Neural cell (in vitro differentiated cells): ENCODE results near the gene GLB1L2. TPM values are rescaled to one million over a fixed set of nuclear protein-coding genes. Genes with fewer than 3 reads are reported as not detected.

Experiments
- H2AFZ ChIP-seq: fragments of 200-600, 300-800 bp; sonication (generic), shearing (Covaris generic); 2 replicates; pipeline ENCODE4 v1.6.0; 2014; ENCODE audit warnings: low read depth, mild to moderate bottlenecking, antibody characterized with exemption, low read length, moderate library complexity
- H3F3A ChIP-seq: fragments of 200-600 bp; shearing (Covaris generic); 2 replicates; pipeline ENCODE4 v1.6.1; 2016; ENCODE audit warnings: mild to moderate bottlenecking, moderate library complexity, mixed read lengths, antibody characterized with exemption, low read length; ENCODE audit not compliant: insufficient read depth, poor library complexity, severe bottlenecking
- H3K27ac ChIP-seq: fragments of 200-600, 300-800 bp; sonication (generic), shearing (Covaris generic); 2 replicates; pipeline ENCODE4 v1.5.1; 2014; ENCODE audit warnings: mild to moderate bottlenecking, low read length, moderate library complexity
- H3K27me3 ChIP-seq: fragments of 300-800, 200-600 bp; sonication (generic), shearing (Covaris generic); 2 replicates; pipeline ENCODE4 v1.6.0; 2014; ENCODE audit warnings: mild to moderate bottlenecking, low read depth, low read length, moderate library complexity; ENCODE audit not compliant: insufficient read depth
- H3K36me3 ChIP-seq: fragments of 300-800, 200-600 bp; sonication (generic), shearing (Covaris generic); 2 replicates; pipeline ENCODE4 v1.5.1; 2014; ENCODE audit warnings: mild to moderate bottlenecking, antibody characterized with exemption, low read length, moderate library complexity; ENCODE audit not compliant: insufficient read depth
- H3K4me2 ChIP-seq: fragments of 300-800, 200-600 bp; sonication (generic), shearing (Covaris generic); 2 replicates; pipeline ENCODE4 v1.6.0; 2014; ENCODE audit warnings: mild to moderate bottlenecking, low read length
- H3K4me3 ChIP-seq: fragments of 300-800, 200-600 bp; sonication (generic), shearing (Covaris generic); 2 replicates; pipeline ENCODE4 v1.5.1; 2014; ENCODE audit warnings: mild to moderate bottlenecking, low read length, moderate library complexity
- H3K79me2 ChIP-seq: fragments of 200-600 bp; shearing (Covaris generic); replicated peaks from 2 replicates; pipeline ENCODE4 v1.6.0; 2014; ENCODE audit warnings: mild to moderate bottlenecking, low read length, moderate library complexity; ENCODE audit not compliant: insufficient read depth
- H3K9ac ChIP-seq: fragments of 300-800, 200-600 bp; sonication (generic), shearing (Covaris generic); 2 replicates; pipeline ENCODE4 v1.6.1; 2016; ENCODE audit warnings: mild to moderate bottlenecking, low read length, mixed read lengths
- H3K9me2 ChIP-seq: fragments of 200-600 bp; shearing (Covaris generic); 2 replicates; pipeline ENCODE4 v1.6.1; 2016; ENCODE audit warnings: mild to moderate bottlenecking, low read length, mixed read lengths; ENCODE audit not compliant: insufficient read depth
- H3K9me3 ChIP-seq: fragments of 200-600, 300-800 bp; sonication (generic), shearing (Covaris generic); 2 replicates; pipeline ENCODE4 v1.6.1; 2016; ENCODE audit warnings: mild to moderate bottlenecking, mixed run types, low read length, moderate library complexity, mixed read lengths
- H4K20me1 ChIP-seq: fragments of 200-600 bp; shearing (Covaris generic); 2 replicates; pipeline ENCODE4 v1.6.1; 2016; ENCODE audit warnings: mild to moderate bottlenecking, mixed run types; ENCODE audit not compliant: insufficient read depth
- CTCF ChIP-seq: fragments of 450-650 bp; IDR thresholded peaks from 2 replicates; pipeline ENCODE4 v1.5.1; 2014; ENCODE audit warnings: antibody characterized with exemption, mild to moderate bottlenecking, moderate library complexity; ENCODE audit not compliant: poor library complexity, severe bottlenecking
- EP300 ChIP-seq: fragments of 450-650 bp; conservative IDR thresholded peaks from 2 replicates; pipeline ENCODE4 v1.6.1; 2014; ENCODE audit warnings: antibody characterized with exemption, mild to moderate bottlenecking, moderate library complexity; ENCODE audit not compliant: poor library complexity, severe bottlenecking
- EZH2 ChIP-seq: fragments of 200-600, 300-800 bp; shearing (Covaris generic), sonication (generic); IDR thresholded peaks from 2 replicates; pipeline ENCODE4 v1.6.1; 2014; ENCODE audit warnings: antibody characterized with exemption, low read length, borderline replicate concordance, mild to moderate bottlenecking; ENCODE audit not compliant: insufficient read depth, poor library complexity, severe bottlenecking
- MXI1 ChIP-seq: fragments of 450-650 bp; conservative IDR thresholded peaks from 2 replicates; pipeline ENCODE4 v1.6.1; 2014; ENCODE audit warnings: antibody characterized with exemption, mild to moderate bottlenecking; ENCODE audit not compliant: poor library complexity, severe bottlenecking
- POLR2AphosphoS5 ChIP-seq: IDR thresholded peaks from 2 replicates; pipeline ENCODE4 v1.6.1; 2012
- RAD21 ChIP-seq: fragments of 450-650 bp; conservative IDR thresholded peaks from 2 replicates; pipeline ENCODE4 v1.6.1; 2014; ENCODE audit warnings: antibody characterized with exemption, mild to moderate bottlenecking, moderate library complexity
- REST ChIP-seq: IDR thresholded peaks from 2 replicates; pipeline ENCODE4 v1.6.1; 2012; ENCODE audit warnings: borderline replicate concordance
- SMC3 ChIP-seq: fragments of 450-650 bp; conservative IDR thresholded peaks from 2 replicates; pipeline ENCODE4 v1.6.1; 2014; ENCODE audit warnings: antibody characterized with exemption, mild to moderate bottlenecking, moderate library complexity; ENCODE audit not compliant: poor library complexity
- TAF1 ChIP-seq: IDR thresholded peaks from 2 replicates; pipeline ENCODE4 v1.6.1; 2012; ENCODE audit warnings: low read depth
- polyA plus RNA-seq: library from polyadenylated mRNA; depleted of rRNA; stranded (reverse); fragments of >200 nt; gene quantifications from 2 replicates; pipeline ENCODE4 v1.2.3, GENCODE V29; 2014

The GLB1L2 gene
- polyA plus RNA-seq, 1 donor from 2014 or later, result 1.6 TPM

GRCh38 chr11:134405436-134405835 is 73.6 kb downstream of the GLB1L2 start:
- no peaks in the 10 kb centered on the region for H3K36me3 ChIP-seq
- H4K20me1 ChIP-seq, result no peaks in the 10 kb centered on the region
- no peak overlapping the region for H3K27ac ChIP-seq
- peaks cover 34% of the 10 kb centered on the region for H3K79me2 ChIP-seq
- TF ChIP-seq SMC3 (no peak), EZH2 (no peak), MXI1 (no peak), REST (no peak), POLR2AphosphoS5 (no peak), RAD21 (no peak), EP300 (no peak), CTCF (no peak), TAF1 (no peak)
- no peaks in the 10 kb centered on the region for H3K9me2 ChIP-seq
- H3K4me3 ChIP-seq, result no peak overlapping the region
- no peak overlapping the region for H3K9ac ChIP-seq
- peaks cover 6% of the 10 kb centered on the region for H3K9me3 ChIP-seq
- H3K27me3 ChIP-seq, result no peaks in the 10 kb centered on the region
- no peak overlapping the region for H3K4me2 ChIP-seq
- no peaks in the 10 kb centered on the region for H3F3A ChIP-seq
- no peak overlapping the region for H2AFZ ChIP-seq

GRCh38 chr11:134405841-134406240 is 74.1 kb downstream of the GLB1L2 start:
- H3K9me3 ChIP-seq, result peaks cover 5% of the 10 kb centered on the region
- peaks cover 34% of the 10 kb centered on the region for H3K79me2 ChIP-seq
- no peaks in the 10 kb centered on the region for H3K27me3 ChIP-seq
- no peak overlapping the region for H2AFZ ChIP-seq
- no peaks in the 10 kb centered on the region for H3F3A ChIP-seq
- H3K9me2 ChIP-seq, result no peaks in the 10 kb centered on the region
- no peaks in the 10 kb centered on the region for H3K36me3 ChIP-seq
- no peak overlapping the region for H3K9ac ChIP-seq
- TF ChIP-seq EZH2 (no peak), REST (no peak), RAD21 (no peak), SMC3 (no peak), MXI1 (no peak), POLR2AphosphoS5 (no peak), TAF1 (no peak), CTCF (no peak), EP300 (no peak)
- H3K4me3 ChIP-seq, result no peak overlapping the region
- H3K4me2 ChIP-seq, result no peak overlapping the region
- H3K27ac ChIP-seq, result no peak overlapping the region
- no peaks in the 10 kb centered on the region for H4K20me1 ChIP-seq
